Hepatocyte (in vitro differentiated cells): ENCODE measurements around the gene GYG1.
"Not testable (repeated sequence)": the region's sequence is repeated elsewhere in the genome, so short reads cannot be mapped to it uniquely, and the experiment has no call there.

Experiments
- CTCF ChIP-seq: fragments of 200-600 bp; sonication (generic); IDR thresholded peaks from 2 replicates; pipeline ENCODE4 v1.5.1; 2016; ENCODE audit warnings: antibody characterized with exemption, mild to moderate bottlenecking; ENCODE audit not compliant: poor library complexity
- EZH2 ChIP-seq: fragments of 200-600 bp; sonication (generic); IDR thresholded peaks from 2 replicates; pipeline ENCODE4 v1.6.1; 2016; ENCODE audit warnings: antibody characterized with exemption, mild to moderate bottlenecking, borderline replicate concordance

DNA sequence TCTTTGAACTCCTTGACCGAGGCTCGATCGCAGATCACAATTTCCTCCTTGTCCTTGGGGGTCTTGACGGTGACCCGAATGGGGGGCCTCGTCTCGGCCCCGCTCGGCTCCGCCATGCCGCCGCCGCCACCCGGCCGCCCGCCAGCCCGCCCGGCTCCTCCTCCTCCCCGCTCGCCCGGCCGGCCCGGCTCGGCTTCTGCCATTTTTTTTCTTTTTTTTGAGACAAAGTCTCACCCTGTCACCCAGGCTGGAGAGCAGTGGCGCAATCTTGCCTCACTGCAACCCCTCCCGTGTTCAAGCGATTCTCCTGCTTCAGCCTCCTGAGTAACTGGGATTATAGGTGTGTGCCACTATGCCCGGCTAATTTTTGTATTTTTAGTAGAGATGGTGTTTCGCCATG is 3.8 kb upstream of the GYG1 start:
- not testable (repeated sequence) for TF ChIP-seq CTCF, EZH2
